PC-9 (cell line): ENCODE results near the gene POU3F2.

Source experiments
- EZH2 ChIP-seq: fragments of 200-600 bp; sonication (generic); IDR thresholded peaks from 2 replicates; pipeline ENCODE4 v1.8.0; 2017; ENCODE audit warnings: antibody characterized with exemption, low read depth
- TF ChIP-seq, protein P1 (sequence below): fragments of 200-600 bp; sonication (generic); conservative IDR thresholded peaks from 2 replicates; pipeline ENCODE4 v1.6.1; 2017; ENCODE audit warnings: mixed run types, antibody characterized with exemption, mild to moderate bottlenecking, moderate library complexity

DNA sequence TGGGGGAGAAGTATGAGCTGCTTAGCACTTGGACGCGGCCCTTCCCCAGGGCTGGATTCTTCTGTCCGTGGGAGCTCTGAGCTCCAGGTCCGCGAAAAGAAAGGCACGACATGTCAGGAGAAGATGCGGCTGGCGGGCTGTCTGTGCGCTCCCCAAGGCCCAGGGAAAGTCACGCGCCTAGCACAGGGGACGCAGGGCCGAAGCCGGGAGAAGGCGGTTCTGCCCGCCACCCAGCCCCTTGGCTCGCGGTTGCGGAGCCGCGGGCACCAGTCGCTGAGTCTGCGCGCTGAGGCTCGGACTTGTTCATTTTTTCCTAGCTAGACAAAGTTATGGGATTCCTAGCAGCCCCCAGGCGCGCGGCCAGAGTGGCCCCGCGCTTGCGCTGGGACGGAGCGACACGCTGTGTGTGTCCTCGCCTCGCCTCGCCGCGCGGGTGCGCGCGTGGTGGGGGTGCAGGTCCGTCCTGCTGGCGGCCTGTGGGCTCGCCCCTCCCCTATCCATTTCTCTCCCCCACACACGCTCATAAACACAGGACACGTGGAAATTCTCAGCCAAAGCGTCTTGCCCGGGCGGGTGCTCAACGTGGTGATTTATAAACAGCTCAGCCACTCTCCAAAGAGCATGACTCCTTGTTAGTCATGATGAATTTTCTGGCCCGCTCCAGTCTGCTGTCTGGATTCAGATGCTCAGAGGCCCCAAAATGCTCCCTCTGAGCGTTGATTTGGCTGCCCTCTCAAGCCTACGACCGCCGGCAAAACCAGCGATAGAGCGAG, 1.9 kb upstream of the POU3F2 start:
- no peak for TF ChIP-seq EZH2
- TF ChIP-seq, protein P1, sequence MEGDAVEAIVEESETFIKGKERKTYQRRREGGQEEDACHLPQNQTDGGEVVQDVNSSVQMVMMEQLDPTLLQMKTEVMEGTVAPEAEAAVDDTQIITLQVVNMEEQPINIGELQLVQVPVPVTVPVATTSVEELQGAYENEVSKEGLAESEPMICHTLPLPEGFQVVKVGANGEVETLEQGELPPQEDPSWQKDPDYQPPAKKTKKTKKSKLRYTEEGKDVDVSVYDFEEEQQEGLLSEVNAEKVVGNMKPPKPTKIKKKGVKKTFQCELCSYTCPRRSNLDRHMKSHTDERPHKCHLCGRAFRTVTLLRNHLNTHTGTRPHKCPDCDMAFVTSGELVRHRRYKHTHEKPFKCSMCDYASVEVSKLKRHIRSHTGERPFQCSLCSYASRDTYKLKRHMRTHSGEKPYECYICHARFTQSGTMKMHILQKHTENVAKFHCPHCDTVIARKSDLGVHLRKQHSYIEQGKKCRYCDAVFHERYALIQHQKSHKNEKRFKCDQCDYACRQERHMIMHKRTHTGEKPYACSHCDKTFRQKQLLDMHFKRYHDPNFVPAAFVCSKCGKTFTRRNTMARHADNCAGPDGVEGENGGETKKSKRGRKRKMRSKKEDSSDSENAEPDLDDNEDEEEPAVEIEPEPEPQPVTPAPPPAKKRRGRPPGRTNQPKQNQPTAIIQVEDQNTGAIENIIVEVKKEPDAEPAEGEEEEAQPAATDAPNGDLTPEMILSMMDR, result no peak
